NCI-H2227 treated with DMSO at 0.1 percent for 48 hours (cell line): ENCODE measurements around the gene PCDHGA4.
"Not testable (repeated sequence)": the region's sequence is repeated elsewhere in the genome, so short reads cannot be mapped to it uniquely, and the experiment has no call there.

Experiments used
- DNase-seq: peaks from one replicate; lab custom pipeline; 2025; lab: John Stamatoyannopoulos, UW

Gene PCDHGA4

GRCh38 chr5:141354900-141355469, at the start of gene PCDHGA4:
PCDHGA4 (plus strand) TSS chr5:141355021; CDS start chr5:141355108, 87 bp downstream.
- no peak for DNase-seq

DNA sequence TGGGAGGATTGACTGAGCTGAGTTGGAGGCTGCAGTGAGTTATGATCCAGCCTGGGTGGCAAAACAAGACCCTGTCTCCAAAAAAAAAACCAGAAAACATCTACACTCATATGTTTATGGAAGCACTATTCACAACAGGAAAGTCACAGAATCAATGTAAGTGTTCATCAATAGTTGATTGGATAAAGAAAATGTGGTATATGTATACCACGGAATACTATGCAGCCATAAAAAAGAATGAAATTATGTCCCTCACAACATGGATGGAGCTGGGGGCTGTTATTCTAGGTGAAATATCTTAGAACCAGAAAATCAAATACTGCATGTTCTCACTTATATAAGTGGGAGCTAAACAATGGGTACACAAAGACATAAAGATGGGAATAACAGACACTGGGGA, 48.2 kb upstream of the PCDHGA4 start:
- DNase-seq: no peak

- DNase-seq: no peak
These were observed 41.1 kb upstream of the PCDHGA4 start for GRCh38 chr5:141313711-141314110.

DNA sequence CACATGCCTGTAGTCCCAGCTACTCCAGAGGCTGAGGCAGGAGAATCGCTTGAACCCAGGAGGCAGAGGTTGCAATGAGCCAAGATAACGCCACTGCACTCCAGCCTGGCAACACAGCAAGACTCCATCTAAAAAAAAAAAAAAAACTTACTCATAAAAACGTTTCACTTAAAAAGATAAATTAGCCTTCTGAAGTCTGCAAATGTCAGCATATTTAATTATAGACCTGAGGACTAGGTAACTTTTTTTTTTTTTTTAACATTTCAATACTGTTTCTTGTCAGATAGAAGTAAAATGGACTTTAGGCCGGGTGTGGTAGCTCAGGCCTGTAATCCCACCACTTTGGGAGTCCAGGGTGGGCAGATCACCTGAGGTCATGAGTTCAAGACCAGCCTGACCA, 37.9 kb upstream of the PCDHGA4 start:
- not testable (repeated sequence) for DNase-seq

- DNase-seq: no peak
These were observed 35.6 kb upstream of the PCDHGA4 start for GRCh38 chr5:141319202-141319601.

- no peak for DNase-seq
These were observed 35.1 kb upstream of the PCDHGA4 start for GRCh38 chr5:141319699-141320098.

GRCh38 chr5:141320225-141321169, 34.3 kb upstream of the PCDHGA4 start, which contains the start of gene TAF7:
TAF7 (minus strand) TSS chr5:141320784; CDS start chr5:141320044, 740 bp downstream.
- DNase-seq: peak; percentile 79

GRCh38 chr5:141322261-141322660, 32.6 kb upstream of the PCDHGA4 start:
- DNase-seq: no peak

DNA sequence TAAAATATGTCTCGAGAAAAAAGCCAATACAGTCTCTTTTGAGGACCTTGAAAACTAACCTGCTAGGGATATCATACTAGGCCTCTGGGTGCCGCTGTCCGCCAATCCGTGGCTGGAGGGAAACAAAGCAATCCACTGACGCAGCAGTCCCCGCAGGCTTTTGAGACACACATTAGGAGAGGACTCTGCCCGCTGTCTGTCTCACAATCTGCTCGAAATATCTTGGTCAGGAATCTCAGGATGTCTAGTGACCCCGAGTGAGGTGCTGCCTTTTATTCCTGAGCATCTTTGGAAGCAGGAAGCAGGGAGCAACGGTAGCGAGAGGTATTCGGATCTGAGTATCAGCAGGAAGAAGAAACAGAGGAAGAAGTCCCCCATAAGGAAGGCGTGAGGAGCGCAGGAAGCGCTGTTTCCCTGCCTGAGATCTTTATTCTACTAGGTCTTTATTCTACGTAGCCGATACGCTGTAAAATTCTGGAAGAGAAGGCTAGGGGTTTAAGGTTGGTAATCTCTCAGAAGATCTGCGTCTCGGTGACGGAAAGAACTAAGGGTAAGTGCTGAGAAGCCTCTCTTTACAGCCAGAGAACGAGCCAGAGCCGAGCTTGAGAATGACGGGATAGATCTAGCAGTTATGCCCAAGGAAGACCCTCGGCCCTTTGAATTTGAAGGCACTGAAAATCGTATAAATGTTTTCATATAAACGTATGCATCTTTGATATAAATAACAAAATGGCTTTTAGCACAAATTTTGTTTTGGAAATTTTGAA, 28.6 kb upstream of the PCDHGA4 start:
- DNase-seq: peak; percentile 28

DNA sequence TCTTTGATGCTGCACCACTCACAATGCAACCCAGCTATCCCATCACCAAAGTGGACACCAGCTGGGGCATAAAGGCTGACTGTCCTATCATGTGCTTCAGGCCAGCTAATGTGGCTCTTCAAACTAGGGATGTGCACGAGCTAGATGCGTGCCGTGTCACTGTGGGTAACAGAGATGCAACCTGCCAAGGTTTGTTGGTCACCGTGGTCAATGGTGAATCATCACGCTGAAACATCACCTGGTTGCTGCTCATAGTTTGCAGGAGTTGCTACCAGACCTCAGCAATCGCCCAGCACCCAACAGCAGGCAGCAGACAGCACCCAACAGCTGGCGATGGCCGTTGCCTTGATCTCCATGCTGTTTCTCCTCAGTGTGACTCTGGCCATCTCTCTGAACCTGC, 26.6 kb upstream of the PCDHGA4 start:
- DNase-seq: no peak

- no peak for DNase-seq
These were observed 24.3 kb upstream of the PCDHGA4 start, which contains the start of gene PCDHGA1 for GRCh38 chr5:141330299-141331080. PCDHGA1 (plus strand) TSS chr5:141330514.

- not testable (repeated sequence) for DNase-seq
These were observed 22.2 kb upstream of the PCDHGA4 start for GRCh38 chr5:141332571-141332970.

DNA sequence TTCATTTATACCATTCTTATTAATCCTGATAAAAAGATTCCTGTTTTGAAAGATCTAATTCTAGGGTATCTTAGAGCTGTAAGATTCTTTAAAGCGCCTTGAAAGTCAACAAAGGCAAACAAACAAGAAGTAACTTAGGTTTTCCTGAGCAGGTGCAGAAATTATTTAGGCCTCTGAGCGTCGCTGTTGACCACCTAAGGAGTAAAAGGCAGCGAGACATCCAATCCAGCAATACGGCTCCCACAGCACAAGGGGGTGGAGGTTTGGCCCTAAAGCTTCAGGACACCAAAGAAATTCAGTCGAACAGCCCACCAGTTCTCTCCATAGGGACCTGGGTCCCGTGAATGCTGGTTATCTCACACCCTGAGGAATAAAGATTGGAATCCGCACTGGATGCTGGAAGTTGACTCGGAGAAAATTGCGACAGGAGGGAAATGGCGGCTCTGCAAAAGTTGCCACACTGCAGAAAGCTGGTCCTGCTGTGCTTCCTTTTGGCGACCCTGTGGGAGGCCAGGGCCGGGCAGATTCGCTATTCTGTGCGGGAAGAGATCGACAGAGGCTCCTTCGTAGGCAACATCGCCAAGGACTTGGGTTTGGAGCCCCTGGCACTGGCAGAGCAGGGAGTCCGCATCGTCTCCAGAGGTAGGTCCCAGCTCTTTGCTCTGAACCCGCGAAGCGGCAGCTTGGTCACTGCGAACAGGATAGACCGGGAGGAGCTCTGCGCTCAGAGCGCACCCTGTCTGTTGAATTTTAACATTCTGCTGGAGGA, 16.1 kb upstream of the PCDHGA4 start, which contains the start of gene PCDHGA2:
PCDHGA2 (plus strand) TSS at position 223 of the 769 bp plus-strand sequence.
- DNase-seq: peak; percentile 3

DNA sequence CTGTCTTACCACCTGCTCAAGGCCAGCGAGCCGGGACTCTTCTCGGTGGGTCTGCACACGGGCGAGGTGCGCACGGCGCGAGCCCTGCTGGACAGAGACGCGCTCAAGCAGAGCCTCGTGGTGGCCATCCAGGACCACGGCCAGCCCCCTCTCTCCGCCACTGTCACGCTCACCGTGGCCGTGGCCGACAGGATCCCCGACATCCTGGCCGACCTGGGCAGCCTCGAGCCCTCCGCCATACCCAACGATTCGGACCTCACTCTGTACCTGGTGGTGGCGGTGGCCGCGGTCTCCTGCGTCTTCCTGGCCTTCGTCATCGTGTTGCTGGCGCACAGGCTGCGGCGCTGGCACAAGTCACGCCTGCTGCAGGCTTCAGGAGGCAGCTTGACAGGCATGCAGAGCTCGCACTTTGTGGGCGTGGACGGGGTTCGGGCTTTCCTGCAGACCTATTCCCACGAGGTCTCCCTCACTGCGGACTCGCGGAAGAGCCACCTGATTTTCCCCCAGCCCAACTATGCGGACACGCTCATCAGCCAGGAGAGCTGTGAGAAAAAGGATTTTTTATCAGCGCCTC, 14.0 kb upstream of the PCDHGA4 start:
- not testable (repeated sequence) for DNase-seq

GRCh38 chr5:141342773-141343172, 12.0 kb upstream of the PCDHGA4 start:
- DNase-seq: no peak

DNA sequence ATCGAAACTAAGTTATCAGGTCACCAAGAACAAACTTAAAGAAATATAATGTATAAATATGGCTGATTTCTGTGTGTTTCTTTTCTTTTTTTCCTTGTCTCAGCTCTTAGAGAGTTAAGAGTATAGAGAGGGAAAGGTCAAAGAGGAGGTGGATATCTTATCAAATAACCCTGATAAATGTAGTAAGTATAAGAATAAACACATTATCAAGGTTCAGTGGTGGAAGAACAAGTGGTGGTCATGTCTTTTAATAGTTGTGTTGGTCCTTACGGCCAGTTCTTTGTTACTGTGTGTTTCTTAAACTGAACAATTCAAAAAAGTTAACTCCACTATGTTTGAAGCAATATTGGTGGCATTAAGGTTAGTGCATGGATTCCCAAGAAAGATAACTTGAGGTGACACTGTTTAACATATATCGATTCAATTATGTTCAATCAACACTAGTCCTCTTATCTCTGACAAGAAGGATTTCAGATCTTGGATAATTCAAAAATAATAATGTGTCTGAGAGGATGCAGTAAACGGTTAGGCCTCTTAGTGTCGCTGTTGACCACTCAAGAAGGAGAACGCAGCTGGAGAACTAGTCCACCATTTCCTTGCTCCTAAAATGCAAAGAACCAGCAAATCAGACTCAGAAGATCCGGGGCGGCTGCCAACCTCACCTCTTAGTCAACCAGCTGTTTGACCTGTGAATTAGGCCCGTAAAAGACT, 11.4 kb upstream of the PCDHGA4 start, which contains the start of gene PCDHGA3:
PCDHGA3 (plus strand) TSS at position 588 of the 711 bp plus-strand sequence. CDS start 205 bp downstream, outside the sequence.
- DNase-seq: no peak

DNA sequence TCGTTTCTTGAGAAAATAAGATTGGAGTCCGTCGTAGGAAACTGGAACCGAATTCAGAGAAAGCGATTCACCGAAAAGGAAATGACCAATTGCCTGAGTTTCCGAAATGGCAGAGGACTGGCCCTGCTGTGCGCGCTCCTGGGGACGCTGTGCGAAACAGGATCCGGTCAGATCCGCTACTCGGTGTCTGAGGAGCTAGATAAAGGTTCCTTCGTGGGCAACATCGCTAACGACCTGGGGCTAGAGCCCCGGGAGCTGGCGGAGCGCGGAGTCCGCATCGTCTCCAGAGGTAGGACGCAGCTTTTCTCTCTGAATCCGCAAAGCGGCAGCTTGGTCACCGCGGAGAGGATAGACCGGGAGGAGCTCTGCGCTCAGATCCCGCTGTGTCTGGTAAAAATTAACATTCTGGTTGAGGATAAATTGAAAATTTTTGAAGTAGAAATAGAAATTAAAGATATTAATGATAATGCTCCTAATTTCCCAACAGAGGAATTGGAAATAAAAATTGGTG, 10.8 kb upstream of the PCDHGA4 start:
- no peak for DNase-seq

GRCh38 chr5:141345327-141345726, 9.5 kb upstream of the PCDHGA4 start:
- DNase-seq: no peak

DNA sequence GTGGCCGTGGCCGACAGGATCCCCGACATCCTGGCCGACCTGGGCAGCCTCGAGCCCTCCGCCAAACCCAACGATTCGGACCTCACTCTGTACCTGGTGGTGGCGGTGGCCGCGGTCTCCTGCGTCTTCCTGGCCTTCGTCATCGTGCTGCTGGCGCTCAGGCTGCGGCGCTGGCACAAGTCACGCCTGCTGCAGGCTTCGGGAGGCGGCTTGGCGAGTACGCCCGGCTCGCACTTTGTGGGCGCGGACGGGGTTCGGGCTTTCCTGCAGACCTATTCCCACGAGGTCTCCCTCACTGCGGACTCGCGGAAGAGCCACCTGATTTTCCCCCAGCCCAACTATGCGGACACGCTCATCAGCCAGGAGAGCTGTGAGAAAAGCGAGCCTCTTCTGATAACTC, 8.8 kb upstream of the PCDHGA4 start:
- DNase-seq: not testable (repeated sequence)
